ENCODE measurements around the gene AKT2. TPM values are rescaled to one million over a fixed set of nuclear protein-coding genes. Genes with fewer than 3 reads are reported as not detected.
A peak's percentile ranks its signal among the peaks of the same experiment; 100 is the strongest.

The AKT2 gene
- total RNA-seq, 4 donors from 2014 or later = 63.2 to 266 (median 138) TPM

DNA sequence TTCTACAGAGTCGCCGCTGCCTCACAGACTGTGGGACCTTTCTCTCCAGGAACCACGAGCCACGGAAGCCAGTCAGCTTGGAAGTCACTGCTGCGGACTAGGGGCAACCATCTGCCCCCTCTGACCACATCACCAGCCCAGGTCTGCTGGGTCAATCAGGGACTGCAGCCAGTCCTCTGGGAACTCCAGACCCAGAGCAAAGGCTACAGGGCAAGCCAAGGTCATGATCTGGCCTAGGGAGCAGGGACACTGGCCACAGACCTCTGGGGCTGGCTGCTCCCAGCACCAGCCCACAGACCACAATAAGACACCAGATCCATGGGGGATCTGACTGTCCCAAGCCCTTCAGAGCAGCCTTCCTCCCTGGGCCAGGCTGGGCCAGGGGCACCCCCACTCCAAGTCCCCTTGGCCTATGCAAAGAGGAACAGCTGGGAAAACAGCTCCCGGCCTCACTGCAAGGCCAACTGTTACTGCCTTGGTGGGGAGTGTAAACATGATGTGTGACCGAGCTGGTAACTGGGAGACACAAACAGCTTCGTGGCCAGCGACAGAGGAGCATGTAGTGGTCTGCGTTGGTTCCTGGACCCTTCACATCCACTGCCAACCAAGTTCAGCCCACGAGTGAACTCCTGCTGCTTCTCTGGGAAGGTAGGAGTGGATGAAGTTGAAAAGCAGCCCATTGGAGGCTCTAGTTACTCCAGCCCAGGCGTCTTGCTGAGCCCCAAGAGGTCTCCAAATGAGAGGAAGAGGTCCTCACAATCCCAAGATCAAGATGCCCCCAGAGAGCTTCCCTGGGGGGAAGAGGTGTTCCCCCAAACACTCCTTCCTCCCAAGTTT lies 1.5 kb downstream of the AKT2 start:
- TF ChIP-seq, protein P1, sequence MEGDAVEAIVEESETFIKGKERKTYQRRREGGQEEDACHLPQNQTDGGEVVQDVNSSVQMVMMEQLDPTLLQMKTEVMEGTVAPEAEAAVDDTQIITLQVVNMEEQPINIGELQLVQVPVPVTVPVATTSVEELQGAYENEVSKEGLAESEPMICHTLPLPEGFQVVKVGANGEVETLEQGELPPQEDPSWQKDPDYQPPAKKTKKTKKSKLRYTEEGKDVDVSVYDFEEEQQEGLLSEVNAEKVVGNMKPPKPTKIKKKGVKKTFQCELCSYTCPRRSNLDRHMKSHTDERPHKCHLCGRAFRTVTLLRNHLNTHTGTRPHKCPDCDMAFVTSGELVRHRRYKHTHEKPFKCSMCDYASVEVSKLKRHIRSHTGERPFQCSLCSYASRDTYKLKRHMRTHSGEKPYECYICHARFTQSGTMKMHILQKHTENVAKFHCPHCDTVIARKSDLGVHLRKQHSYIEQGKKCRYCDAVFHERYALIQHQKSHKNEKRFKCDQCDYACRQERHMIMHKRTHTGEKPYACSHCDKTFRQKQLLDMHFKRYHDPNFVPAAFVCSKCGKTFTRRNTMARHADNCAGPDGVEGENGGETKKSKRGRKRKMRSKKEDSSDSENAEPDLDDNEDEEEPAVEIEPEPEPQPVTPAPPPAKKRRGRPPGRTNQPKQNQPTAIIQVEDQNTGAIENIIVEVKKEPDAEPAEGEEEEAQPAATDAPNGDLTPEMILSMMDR (IDR thresholded peaks at IDR 0.05) = no peak
- no peak for TF ChIP-seq EP300 (IDR thresholded peaks at IDR 0.05; ENCODE audit: low read depth)
- no peak for TF ChIP-seq POLR2A (IDR thresholded peaks at IDR 0.05)
- intact Hi-C loops (cut with DNase I; ENCODE audit: low total_unique reads) = no loop called here
- 37% methylated on average over 12 of the region's 12 CpGs; no CpG with 5 or more reads in 1 of the 2 donors for whole genome bisulfite sequencing, 2 donors (ENCODE audit: low coverage in 1 of 2)
- H3K9me3 ChIP-seq = no peaks in the 10 kb centered on the region
- H3K4me3 ChIP-seq = peak overlapping the region; percentile 86 to 100 (median 93)
- DNase-seq = no peak
- in situ Hi-C loops (cut with MboI; ENCODE audit: low pct_ligation_motif_present in 1 of 4, low pct_unique_long_range_greater_than_20kb in 1 of 4, low sequenced_read_pairs in 3 of 4) = loop anchor here in 2 of 4 donors (10.0 to 25.0 kb wide), 2 partner anchors 129 to 141 kb away; partner anchors contain the start of genes PRX (in 1 of the 2) and SERTAD1 (in 1 of the 2)
- H3K27ac ChIP-seq = peak overlapping the region; percentile 90 to 99 (median 96)
- H3K4me1 ChIP-seq = peaks cover 37 to 58% (median 52%) of the 10 kb centered on the region in 4 donors
- no peaks in the 10 kb centered on the region for H3K27me3 ChIP-seq
- no peaks in the 10 kb centered on the region for H3K36me3 ChIP-seq

DNA sequence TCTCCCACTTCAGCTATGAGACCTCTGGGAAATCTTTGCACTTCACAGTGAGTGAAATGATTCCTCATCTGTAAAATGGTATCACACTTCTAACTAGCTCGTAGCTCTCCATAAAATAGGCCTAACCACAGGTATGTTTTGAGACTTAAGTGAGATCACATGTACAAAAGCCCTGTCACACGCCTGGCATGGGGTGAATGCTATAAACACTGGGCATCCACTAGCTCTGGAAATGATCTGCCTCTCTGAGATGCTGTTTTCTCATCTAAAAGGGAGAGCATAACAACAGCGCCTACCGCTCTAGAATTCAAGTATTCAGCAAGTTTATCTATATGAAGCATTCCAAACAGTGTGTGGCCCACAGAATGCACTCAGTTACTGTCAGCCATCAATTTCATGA lies 2.2 kb downstream of the AKT2 start:
- Histone ChIP-seq H3K4me3 (no peak overlapping the region), H3K9me3 (no peaks in the 10 kb centered on the region), H3K36me3 (no peaks in the 10 kb centered on the region), H3K4me1 (peaks cover 37 to 65% (median 55%) of the 10 kb centered on the region in 4 donors), H3K27me3 (no peaks in the 10 kb centered on the region), H3K27ac (peak overlapping the region in 1 of 4 donors; percentile 90)
- no peak for DNase-seq
- no peak for TF ChIP-seq EP300 (IDR thresholded peaks at IDR 0.05; ENCODE audit: low read depth)
- TF ChIP-seq, protein P1 (IDR thresholded peaks at IDR 0.05) = no peak
- no peak for TF ChIP-seq POLR2AphosphoS5 (IDR thresholded peaks at IDR 0.05)
- TF ChIP-seq POLR2A (IDR thresholded peaks at IDR 0.05) = no peak
- in situ Hi-C loops (cut with MboI; ENCODE audit: low pct_ligation_motif_present in 1 of 4, low pct_unique_long_range_greater_than_20kb in 1 of 4, low sequenced_read_pairs in 3 of 4) = loop anchor here in 2 of 4 donors (10.0 to 25.0 kb wide), 2 partner anchors 129 to 142 kb away; partner anchors contain the start of genes PRX (in 1 of the 2) and SERTAD1 (in 1 of the 2)
- intact Hi-C loops (cut with DNase I; ENCODE audit: low total_unique reads) = no loop called here
- 76% methylated on average over 4 of the region's 4 CpGs; no CpG with 5 or more reads in 1 of the 2 donors for WGBS, 2 donors (ENCODE audit: low coverage in 1 of 2)

DNA sequence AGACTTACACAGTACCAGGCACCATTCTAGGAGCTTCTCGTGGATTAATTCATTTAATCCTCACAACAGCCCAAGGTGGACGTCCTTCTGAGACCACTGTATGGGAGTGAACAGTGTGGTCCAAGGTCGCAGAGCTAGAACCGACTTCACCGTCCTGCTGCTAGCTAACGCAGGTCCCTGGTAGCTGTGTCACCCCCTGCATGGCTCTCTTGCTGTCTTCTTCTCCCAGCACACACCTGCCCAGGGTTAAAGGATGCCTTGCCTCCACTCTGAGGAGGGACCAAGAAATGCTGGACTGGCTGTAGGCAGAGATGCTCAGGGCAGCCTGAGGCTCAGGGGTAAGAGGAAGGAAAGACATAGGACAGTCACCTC lies 3.0 kb downstream of the AKT2 start:
- no peaks in the 10 kb centered on the region for H3K27me3 ChIP-seq
- peaks cover 37 to 70% (median 56%) of the 10 kb centered on the region in 4 donors for H3K4me1 ChIP-seq
- peak overlapping the region in 1 of 4 donors; percentile 83 for H3K27ac ChIP-seq
- H3K36me3 ChIP-seq = no peaks in the 10 kb centered on the region
- H3K9me3 ChIP-seq = no peaks in the 10 kb centered on the region
- no peak overlapping the region for H3K4me3 ChIP-seq
- DNase-seq = no peak
- 95% methylated on average over 6 of the region's 6 CpGs; no CpG with 5 or more reads in 1 of the 2 donors for WGBS, 2 donors (ENCODE audit: low coverage in 1 of 2)
- intact Hi-C loops (cut with DNase I; ENCODE audit: low total_unique reads) (no loop called here), in situ Hi-C loops (cut with MboI; ENCODE audit: low pct_ligation_motif_present in 1 of 4, low pct_unique_long_range_greater_than_20kb in 1 of 4, low sequenced_read_pairs in 3 of 4) (loop anchor here in 2 of 4 donors (10.0 to 25.0 kb wide), 2 partner anchors 130 to 143 kb away; partner anchors contain the start of genes PRX (in 1 of the 2) and SERTAD1 (in 1 of the 2))
- TF ChIP-seq, protein P1 (IDR thresholded peaks at IDR 0.05) = no peak
- TF ChIP-seq POLR2A (IDR thresholded peaks at IDR 0.05) (no peak), POLR2AphosphoS5 (IDR thresholded peaks at IDR 0.05) (no peak), EP300 (IDR thresholded peaks at IDR 0.05; ENCODE audit: low read depth) (no peak)

All from transverse colon (tissue), 4 donors.